HG02852 (cell line): ENCODE data around the gene ROCK2.

ENCODE experiments used
- ATAC-seq: cut with Tn5 transposase; IDR thresholded peaks from one replicate; pipeline ENCODE4 v1.9.1; 2021; ENCODE audit warnings: mild to moderate bottlenecking, moderate library complexity; ENCODE audit not compliant: unreplicated experiment

ROCK2 gene

GRCh38 chr2:11158916-11159573 is 185.4 kb downstream of the ROCK2 start:
- no peak for ATAC-seq

- no peak for ATAC-seq
Observed at GRCh38 chr2:11157731-11158130, 186.7 kb downstream of the ROCK2 start.

GRCh38 chr2:11157296-11157695 is 187.1 kb downstream of the ROCK2 start:
- no peak for ATAC-seq

- ATAC-seq = no peak
Observed at GRCh38 chr2:11156396-11157075, 187.9 kb downstream of the ROCK2 start.

- ATAC-seq = peak; percentile 80
Observed at GRCh38 chr2:11155381-11156035, 188.9 kb downstream of the ROCK2 start, which contains the start of gene SLC66A3. Gene SLC66A3 (plus strand): TSS chr2:11155467. CDS start chr2:11155547, 80 bp downstream.

- peak; percentile 67 for ATAC-seq
Observed at GRCh38 chr2:11154923-11155380, 189.5 kb downstream of the ROCK2 start.

GRCh38 chr2:11154016-11154922 is 190.2 kb downstream of the ROCK2 start:
- ATAC-seq = peak; percentile 12

GRCh38 chr2:11152591-11152990 is 191.8 kb downstream of the ROCK2 start:
- ATAC-seq = no peak

GRCh38 chr2:11147263-11147662 is 197.2 kb downstream of the ROCK2 start:
- no peak for ATAC-seq

GRCh38 chr2:11146076-11146475 is 198.4 kb downstream of the ROCK2 start:
- no peak for ATAC-seq

- no peak for ATAC-seq
Observed at GRCh38 chr2:11145350-11145749, 199.1 kb downstream of the ROCK2 start.

GRCh38 chr2:11144738-11145079 is 199.7 kb downstream of the ROCK2 start:
- no peak for ATAC-seq

GRCh38 chr2:11144077-11144737 is 200.2 kb downstream of the ROCK2 start:
- ATAC-seq = no peak

GRCh38 chr2:11142987-11143386 is 201.4 kb downstream of the ROCK2 start:
- ATAC-seq = no peak

- ATAC-seq = no peak
Observed at GRCh38 chr2:11142330-11142729, 202.1 kb downstream of the ROCK2 start.

GRCh38 chr2:11141319-11141718 is 203.1 kb downstream of the ROCK2 start:
- ATAC-seq = no peak

- no peak for ATAC-seq
Observed at GRCh38 chr2:11140492-11140891, 203.9 kb downstream of the ROCK2 start.

- ATAC-seq = no peak
Observed at GRCh38 chr2:11134349-11134748, 210.1 kb downstream of the ROCK2 start.

GRCh38 chr2:11133936-11134320 is 210.5 kb downstream of the ROCK2 start:
- ATAC-seq = no peak

- ATAC-seq = no peak
Observed at GRCh38 chr2:11133238-11133935, 211.0 kb downstream of the ROCK2 start.
